K562 (cell line): Measurements from ENCODE around the gene TMTC2. TPM values are rescaled to one million over a fixed set of nuclear protein-coding genes. Genes with fewer than 3 reads are reported as not detected.
A peak's percentile ranks its signal among the peaks of the same experiment; 100 is the strongest.

Experiments
- ATAC-seq: fragments of 200-7000 bp; cut with Tn5 transposase; 3 replicates; pipeline ENCODE4 v1.9.1; 2020; ENCODE audit warnings: moderate library complexity
- BruUV-seq: library from RNA; stranded (reverse); fragments of 400-500 nt; replicated peaks from 2 replicates; lab custom pipeline; 2021; lab: Mats Ljungman, UMichigan
- CTCF ChIA-PET: fragments of 300-600 bp; formaldehyde crosslinking; extraction: SDS; loops from one replicate; lab custom pipeline; 2021; ENCODE audit warnings: low intra/inter-chr PET ratio; lab: Yijun Ruan, JAX
- POLR2A ChIA-PET: fragments of 300-600, 350-650 bp; sonication (Branson Sonifier 250); formaldehyde crosslinking; extraction: SDS; loops from one replicate; lab custom pipeline; 2021; ENCODE audit warnings: antibody characterized with exemption, inconsistent platforms; lab: Yijun Ruan, JAX
- DNase-seq, 4 experiments: peaks; one replicate each; pipeline versions ENCODE4 v3.0.0 to v3.0.0-alpha.2; 2011 to 2018; ENCODE audit warnings: low spot score in 3 of 4, mixed read lengths in 3 of 4; ENCODE audit errors: extremely low read depth in 1 of 4
- FAIRE-seq: peaks from 2 replicates; lab custom pipeline; 2011; peaks lifted over from hg19 to GRCh38; lab: Jason Lieb, UNC
- H2AFZ ChIP-seq: 2 replicates; pipeline ENCODE4 v1.6.0; 2011; ENCODE audit warnings: low read depth, low read length, control low read depth, inconsistent platforms
- H3K27ac ChIP-seq: fragments of 200-600 bp; 3 replicates; pipeline ENCODE4 v1.8.0; 2011; ENCODE audit warnings: low read depth, mild to moderate bottlenecking, control low read depth, inconsistent platforms, low read length, moderate library complexity, mixed read lengths; ENCODE audit errors: extremely low read depth
- H3K27me3 ChIP-seq, 2 experiments: fragments of 300-600 bp in 1 of 2; 2 replicates in 1 of 2; 3 replicates in 1 of 2; pipeline versions ENCODE4 v1.6.0 to v1.8.0; 2011; ENCODE audit warnings: inconsistent platforms in 2 of 2, low read length in 2 of 2, mild to moderate bottlenecking in 1 of 2, mixed read lengths in 1 of 2, moderate library complexity in 1 of 2; ENCODE audit not compliant: control insufficient read depth in 2 of 2, insufficient read depth in 2 of 2
- H3K36me3 ChIP-seq: fragments of 300-600 bp; 3 replicates; pipeline ENCODE4 v1.8.0; 2011; ENCODE audit warnings: mild to moderate bottlenecking, low read length, inconsistent platforms; ENCODE audit not compliant: control insufficient read depth, insufficient read depth
- H3K4me1 ChIP-seq, 2 experiments: fragments of 200-600 bp in 1 of 2; replicated peaks in 1 of 2; 2 replicates in 1 of 2; 3 replicates in 1 of 2; pipeline versions ENCODE4 v1.5.1 to v1.8.0; 2011; ENCODE audit warnings: inconsistent platforms in 2 of 2, low read length in 2 of 2, mild to moderate bottlenecking in 1 of 2, mixed read lengths in 1 of 2, moderate library complexity in 1 of 2; ENCODE audit not compliant: control insufficient read depth in 2 of 2, insufficient read depth in 2 of 2
- H3K4me2 ChIP-seq: 2 replicates; pipeline ENCODE4 v1.6.1; 2011; ENCODE audit warnings: low read length, control low read depth, inconsistent platforms, mixed read lengths; ENCODE audit not compliant: insufficient read depth
- H3K4me3 ChIP-seq: fragments of 200-600 bp; sonication (generic), shearing (Covaris generic); 2 replicates; pipeline ENCODE4 v1.5.1; 2016; ENCODE audit warnings: control low read depth, inconsistent platforms
- H3K79me2 ChIP-seq: fragments of 200-600 bp; 3 replicates; pipeline ENCODE4 v1.8.0; 2011; ENCODE audit warnings: low read length, inconsistent platforms; ENCODE audit not compliant: control insufficient read depth, insufficient read depth
- H3K9ac ChIP-seq, 2 experiments: 2 replicates each; pipeline versions ENCODE4 v1.6.0 to v1.6.1; 2011; ENCODE audit warnings: low read depth in 2 of 2, low read length in 2 of 2, control low read depth in 1 of 2, inconsistent platforms in 1 of 2, mild to moderate bottlenecking in 1 of 2, mixed read lengths in 1 of 2; ENCODE audit not compliant: insufficient read depth in 1 of 2
- H3K9me1 ChIP-seq: one replicate; pipeline ENCODE4 v1.6.0; 2011; ENCODE audit warnings: inconsistent platforms, mild to moderate bottlenecking, low read length, moderate library complexity; ENCODE audit not compliant: control insufficient read depth, insufficient read depth
- H3K9me3 ChIP-seq: replicated peaks from 2 replicates; pipeline ENCODE4 v1.5.1; 2011; ENCODE audit warnings: low read depth, low read length, inconsistent platforms; ENCODE audit not compliant: control insufficient read depth, insufficient read depth
- H4K20me1 ChIP-seq: replicated peaks from 2 replicates; pipeline ENCODE4 v1.6.1; 2011; ENCODE audit warnings: low read length, inconsistent platforms, mixed read lengths; ENCODE audit not compliant: control insufficient read depth, insufficient read depth
- DACH1 ChIP-seq: fragments of 450-650 bp; IDR thresholded peaks from 2 replicates; pipeline ENCODE4 v1.6.1; 2018; ENCODE audit not compliant: partially characterized antibody
- MXI1 ChIP-seq: IDR thresholded peaks from 2 replicates; pipeline ENCODE4 v1.6.1; 2011; ENCODE audit warnings: low read depth, mild to moderate bottlenecking, improper control_type of control experiment, low read length
- NFYB ChIP-seq: IDR thresholded peaks from 2 replicates; pipeline ENCODE4 v1.6.1; 2011; ENCODE audit warnings: mild to moderate bottlenecking, moderate library complexity; ENCODE audit not compliant: insufficient read length; ENCODE audit errors: extremely low read depth
- NONO ChIP-seq, 2 experiments: fragments of 200-400 bp in 1 of 2; fragments of 450-650 bp in 1 of 2; formaldehyde crosslinking in 1 of 2; IDR thresholded peaks; 2 replicates each; pipeline ENCODE4 v1.6.1; 2017; ENCODE audit warnings: low read depth in 2 of 2, mild to moderate bottlenecking in 2 of 2, moderate library complexity in 2 of 2, low read length in 1 of 2
- PHF8 ChIP-seq: fragments of 200-600 bp; sonication (generic); IDR thresholded peaks from 2 replicates; pipeline ENCODE4 v1.6.1; 2012; ENCODE audit warnings: mixed run types, mild to moderate bottlenecking, inconsistent platforms, low read length, moderate library complexity, borderline replicate concordance
- RFX1 ChIP-seq: fragments of 450-650 bp; IDR thresholded peaks from 2 replicates; pipeline ENCODE4 v1.6.1; 2016; ENCODE audit warnings: mild to moderate bottlenecking, moderate library complexity
- RUNX1 ChIP-seq: sonication (generic); IDR thresholded peaks from 2 replicates; pipeline ENCODE4 v1.6.1; 2016; ENCODE audit warnings: antibody characterized with exemption, low read depth
- STAT5A ChIP-seq: IDR thresholded peaks from 2 replicates; pipeline ENCODE4 v1.6.1; 2012; ENCODE audit warnings: low read length, inconsistent platforms, borderline replicate concordance
- XRCC3 ChIP-seq: fragments of 450-650 bp; IDR thresholded peaks from 2 replicates; pipeline ENCODE4 v1.6.1; 2017; ENCODE audit warnings: mild to moderate bottlenecking, moderate library complexity
- ZNF274 ChIP-seq: IDR thresholded peaks from 2 replicates; pipeline ENCODE4 v1.6.1; 2011; ENCODE audit warnings: low read depth, mild to moderate bottlenecking, low read length, moderate library complexity, borderline replicate concordance
- ZNF699 ChIP-seq: fragments of 250-450 bp; sonication (Bioruptor Pico); IDR thresholded peaks from 2 replicates; pipeline ENCODE4 v1.8.0; 2021; ENCODE audit warnings: mild to moderate bottlenecking, moderate library complexity; ENCODE audit not compliant: insufficient replicate concordance
- WGBS: fragments of 100-300 bp; shearing (Covaris generic); methylation state at CpG from one replicate; pipeline ENCODE4 v1.1.6; 2016; ENCODE audit warnings: low coverage, mixed read lengths; ENCODE audit not compliant: insufficient coverage; ENCODE audit errors: missing lambda C conversion rate; 5-methylcytosine and 5-hydroxymethylcytosine counted together
- in situ Hi-C: fragments of 300-500 bp; cut with MboI; formaldehyde crosslinking; loops from 4 replicates; pipeline ENCODE4 v1.15.0; 2018; ENCODE audit warnings: inconsistent platforms, mixed read lengths
- intact Hi-C: fragments of 100-400 bp; cut with micrococcal nuclease; formaldehyde crosslinking; loops from 2 replicates; pipeline ENCODE4 v1.14.2; 2022
- polyA plus RNA-seq, 8 experiments: library from polyadenylated mRNA; depleted of rRNA in 4 of 8; stranded (reverse) in 5 of 8; unstranded in 3 of 8; fragments of >200 nt; fragmentation: Nextera tagmentation in 2 of 8; fragmentation: Illumina TruSeq in 1 of 8; extraction: Ambion mirVana in 2 of 8; extraction: Trizol in 1 of 8; gene quantifications; 2 replicates each; pipeline versions ENCODE4 v1.2.1 to v1.2.3, GENCODE V29; 2011 to 2014; ENCODE audit warnings: inconsistent platforms in 1 of 8, missing spikeins in 1 of 8
- total RNA-seq, 7 experiments: library from RNA; depleted of rRNA in 6 of 7; stranded (reverse); fragments of >200 nt in 6 of 7; fragmentation: Illumina TruSeq in 2 of 7; extraction: Trizol in 2 of 7; gene quantifications; 2 replicates each; pipeline versions ENCODE4 v1.2.1 to v1.2.3, GENCODE V29; 2011 to 2021; ENCODE audit warnings: low replicate concordance in 1 of 7
- TF ChIP-seq, protein P1 (sequence below): fragments of 450-650 bp; formaldehyde crosslinking; IDR thresholded peaks from 2 replicates; pipeline ENCODE4 v1.4.0; 2020; ENCODE audit warnings: mild to moderate bottlenecking, moderate library complexity
- TF ChIP-seq, protein P2 (sequence below): fragments of 450-650 bp; IDR thresholded peaks from 2 replicates; pipeline ENCODE4 v1.6.1; 2017; ENCODE audit warnings: mild to moderate bottlenecking, moderate library complexity
- TF ChIP-seq, protein P3 (sequence below): fragments of 450-650 bp; formaldehyde crosslinking; IDR thresholded peaks from 2 replicates; pipeline ENCODE4 v1.4.0; 2020; ENCODE audit warnings: mild to moderate bottlenecking
- TF ChIP-seq, protein P4 (sequence below): fragments of 250-450 bp; sonication (Bioruptor Pico); IDR thresholded peaks from 2 replicates; pipeline ENCODE4 v1.9.0; 2021; ENCODE audit warnings: mild to moderate bottlenecking, inconsistent platforms

Gene TMTC2
- total and polyA plus RNA-seq, 9 of the 15 experiments (the other 6 are each of a cell fraction or from before 2014, with no cell fraction given): 0.29 to 1.1 (median 0.55) TPM

DNA sequence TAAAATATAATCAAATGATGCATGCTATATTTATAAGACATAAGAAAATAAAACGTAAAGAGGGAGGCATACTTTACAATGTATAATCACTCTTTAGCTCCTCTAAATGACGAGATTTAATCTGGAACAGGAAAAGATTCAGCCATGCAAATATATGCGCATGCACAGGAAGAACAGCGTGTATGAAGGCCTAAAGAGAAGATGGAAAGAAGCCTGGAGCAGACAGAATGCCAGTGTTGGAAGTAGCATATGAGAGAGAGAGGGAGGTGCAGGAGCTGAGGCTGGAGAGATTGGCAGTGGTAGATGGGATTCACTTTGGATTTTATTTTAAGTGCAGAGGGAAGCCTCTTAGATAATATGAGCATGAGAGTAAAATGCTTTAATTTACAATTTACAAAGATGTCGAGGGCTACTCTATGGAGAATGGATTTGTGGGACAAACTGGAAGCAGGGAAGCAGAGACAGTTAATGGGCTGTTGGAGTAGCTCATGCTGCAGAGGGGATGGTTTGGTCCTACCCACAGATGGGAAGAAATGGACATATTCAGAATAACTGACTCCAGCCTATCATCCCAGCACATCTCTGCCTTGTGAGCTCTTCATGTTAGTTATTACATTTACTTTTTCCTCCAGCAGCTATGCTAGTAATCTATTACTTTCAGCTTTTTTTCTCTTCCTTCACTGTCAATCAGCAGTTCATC is 411.1 kb downstream of the TMTC2 start:
- FAIRE-seq: no peak
- no peak for ATAC-seq
- Histone ChIP-seq H3K4me2 (no peak overlapping the region), H3K9ac (no peak overlapping the region), H3K79me2 (no peaks in the 10 kb centered on the region), H4K20me1 (no peaks in the 10 kb centered on the region), H3K9me3 (no peaks in the 10 kb centered on the region), H3K27ac (no peak overlapping the region), H3K36me3 (no peaks in the 10 kb centered on the region), H3K9me1 (no peaks in the 10 kb centered on the region), H3K4me3 (no peak overlapping the region), H2AFZ (peak overlapping the region; percentile 55; the same call in 1 of the 2 replicates), H3K27me3 (no peaks in the 10 kb centered on the region), H3K4me1 (peaks cover 0 to 11% of the 10 kb centered on the region in 2 experiments; a peak in 2 of 5 replicates)
- intact Hi-C loops (loop anchor here (10.0 kb wide), 1 partner anchor 83 kb away; no protein-coding TSS in a partner anchor), in situ Hi-C loops (no loop called here)
- 37% methylated on average over 5 of the region's 5 CpGs for WGBS
- ChIA-PET POLR2A (interaction anchor here (1.3 kb wide), 1 partner anchor 30 kb away, joined by 4 read pairs; no protein-coding TSS in a partner anchor), CTCF (no interaction called here)
- no peak for DNase-seq
- no TSS peak for BruUV-seq
- TF ChIP-seq, protein P1, sequence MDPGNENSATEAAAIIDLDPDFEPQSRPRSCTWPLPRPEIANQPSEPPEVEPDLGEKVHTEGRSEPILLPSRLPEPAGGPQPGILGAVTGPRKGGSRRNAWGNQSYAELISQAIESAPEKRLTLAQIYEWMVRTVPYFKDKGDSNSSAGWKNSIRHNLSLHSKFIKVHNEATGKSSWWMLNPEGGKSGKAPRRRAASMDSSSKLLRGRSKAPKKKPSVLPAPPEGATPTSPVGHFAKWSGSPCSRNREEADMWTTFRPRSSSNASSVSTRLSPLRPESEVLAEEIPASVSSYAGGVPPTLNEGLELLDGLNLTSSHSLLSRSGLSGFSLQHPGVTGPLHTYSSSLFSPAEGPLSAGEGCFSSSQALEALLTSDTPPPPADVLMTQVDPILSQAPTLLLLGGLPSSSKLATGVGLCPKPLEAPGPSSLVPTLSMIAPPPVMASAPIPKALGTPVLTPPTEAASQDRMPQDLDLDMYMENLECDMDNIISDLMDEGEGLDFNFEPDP (CRISPR knock-in tag): no peak
- TF ChIP-seq NONO (IDR thresholded peaks at IDR 0.05; ENCODE audit: low read depth in 2 of 2, low read length in 1 of 2) (no peak), ZNF699 (no peak), DACH1 (no peak), STAT5A (no peak), ZNF274 (no peak), PHF8 (no peak), MXI1 (no peak), RFX1 (no peak), XRCC3 (no peak), NFYB (no peak), RUNX1 (no peak)
- TF ChIP-seq, protein P2, sequence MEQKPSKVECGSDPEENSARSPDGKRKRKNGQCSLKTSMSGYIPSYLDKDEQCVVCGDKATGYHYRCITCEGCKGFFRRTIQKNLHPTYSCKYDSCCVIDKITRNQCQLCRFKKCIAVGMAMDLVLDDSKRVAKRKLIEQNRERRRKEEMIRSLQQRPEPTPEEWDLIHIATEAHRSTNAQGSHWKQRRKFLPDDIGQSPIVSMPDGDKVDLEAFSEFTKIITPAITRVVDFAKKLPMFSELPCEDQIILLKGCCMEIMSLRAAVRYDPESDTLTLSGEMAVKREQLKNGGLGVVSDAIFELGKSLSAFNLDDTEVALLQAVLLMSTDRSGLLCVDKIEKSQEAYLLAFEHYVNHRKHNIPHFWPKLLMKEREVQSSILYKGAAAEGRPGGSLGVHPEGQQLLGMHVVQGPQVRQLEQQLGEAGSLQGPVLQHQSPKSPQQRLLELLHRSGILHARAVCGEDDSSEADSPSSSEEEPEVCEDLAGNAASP: no peak
- TF ChIP-seq, protein P3, sequence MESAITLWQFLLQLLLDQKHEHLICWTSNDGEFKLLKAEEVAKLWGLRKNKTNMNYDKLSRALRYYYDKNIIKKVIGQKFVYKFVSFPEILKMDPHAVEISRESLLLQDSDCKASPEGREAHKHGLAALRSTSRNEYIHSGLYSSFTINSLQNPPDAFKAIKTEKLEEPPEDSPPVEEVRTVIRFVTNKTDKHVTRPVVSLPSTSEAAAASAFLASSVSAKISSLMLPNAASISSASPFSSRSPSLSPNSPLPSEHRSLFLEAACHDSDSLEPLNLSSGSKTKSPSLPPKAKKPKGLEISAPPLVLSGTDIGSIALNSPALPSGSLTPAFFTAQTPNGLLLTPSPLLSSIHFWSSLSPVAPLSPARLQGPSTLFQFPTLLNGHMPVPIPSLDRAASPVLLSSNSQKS (CRISPR knock-in tag): no peak
- TF ChIP-seq, protein P4, sequence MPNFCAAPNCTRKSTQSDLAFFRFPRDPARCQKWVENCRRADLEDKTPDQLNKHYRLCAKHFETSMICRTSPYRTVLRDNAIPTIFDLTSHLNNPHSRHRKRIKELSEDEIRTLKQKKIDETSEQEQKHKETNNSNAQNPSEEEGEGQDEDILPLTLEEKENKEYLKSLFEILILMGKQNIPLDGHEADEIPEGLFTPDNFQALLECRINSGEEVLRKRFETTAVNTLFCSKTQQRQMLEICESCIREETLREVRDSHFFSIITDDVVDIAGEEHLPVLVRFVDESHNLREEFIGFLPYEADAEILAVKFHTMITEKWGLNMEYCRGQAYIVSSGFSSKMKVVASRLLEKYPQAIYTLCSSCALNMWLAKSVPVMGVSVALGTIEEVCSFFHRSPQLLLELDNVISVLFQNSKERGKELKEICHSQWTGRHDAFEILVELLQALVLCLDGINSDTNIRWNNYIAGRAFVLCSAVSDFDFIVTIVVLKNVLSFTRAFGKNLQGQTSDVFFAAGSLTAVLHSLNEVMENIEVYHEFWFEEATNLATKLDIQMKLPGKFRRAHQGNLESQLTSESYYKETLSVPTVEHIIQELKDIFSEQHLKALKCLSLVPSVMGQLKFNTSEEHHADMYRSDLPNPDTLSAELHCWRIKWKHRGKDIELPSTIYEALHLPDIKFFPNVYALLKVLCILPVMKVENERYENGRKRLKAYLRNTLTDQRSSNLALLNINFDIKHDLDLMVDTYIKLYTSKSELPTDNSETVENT (CRISPR knock-in tag): no peak
